HCT116 (cell line): ENCODE results near the gene CD200. TPM values are rescaled to one million over a fixed set of nuclear protein-coding genes. Genes with fewer than 3 reads are reported as not detected.

Source experiments
- ATAC-seq: fragments of 200-7000 bp; cut with Tn5 transposase; 2 replicates; pipeline ENCODE4 v1.9.1; 2020; ENCODE audit warnings: mild to moderate bottlenecking, moderate library complexity
- BruUV-seq: library from RNA; stranded (reverse); fragments of 400-500 nt; replicated peaks from 2 replicates; lab custom pipeline; 2021; lab: Mats Ljungman, UMichigan
- CTCF ChIA-PET: fragments of 300-600 bp; sonication (Branson Sonifier 250); formaldehyde crosslinking; loops from one replicate; lab custom pipeline; 2021; ENCODE audit warnings: antibody characterized with exemption; lab: Charles Lee
- POLR2A ChIA-PET: fragments of 300-600, 350-600 bp; sonication (Branson Sonifier 250); formaldehyde crosslinking; loops from one replicate; lab custom pipeline; 2021; ENCODE audit warnings: antibody characterized with exemption; lab: Charles Lee
- RAD21 ChIA-PET, 2 experiments: fragments of 300-600 bp; sonication (Branson Sonifier 250); formaldehyde crosslinking; loops; one replicate each; lab custom pipeline; 2023; ENCODE audit warnings: low total read pairs in 2 of 2; ENCODE audit not compliant: uncharacterized antibody in 2 of 2, unreplicated experiment in 2 of 2, low non-redundant PET in 1 of 2; lab: Charles Lee
- DNase-seq: peaks from one replicate; pipeline ENCODE4 v3.0.0-alpha.2; 2010; ENCODE audit warnings: low read depth, low spot score
- H2AFZ ChIP-seq: fragments of 200-600 bp; shearing (Covaris generic), sonication (generic); 2 replicates; pipeline ENCODE4 v1.6.1; 2017; ENCODE audit warnings: low read depth, mixed run types, mixed read lengths, antibody characterized with exemption, low read length; ENCODE audit not compliant: poor library complexity, severe bottlenecking
- H3K27ac ChIP-seq: 2 replicates; pipeline ENCODE4 v1.5.1; 2012; ENCODE audit warnings: low read depth, low read length
- H3K27me3 ChIP-seq: fragments of 200-600 bp; sonication (generic); 2 replicates; pipeline ENCODE4 v1.6.1; 2016; ENCODE audit warnings: mixed run types, low read length, mixed read lengths; ENCODE audit not compliant: insufficient read depth
- H3K36me3 ChIP-seq, 2 experiments: fragments of 200-500 bp in 1 of 2; fragments of 200-600 bp in 1 of 2; sonication (Bioruptor generic) in 1 of 2; sonication (generic) in 1 of 2; 2 replicates each; pipeline versions ENCODE4 v1.5.1 to v1.6.1; 2014 to 2016; ENCODE audit warnings: low read length in 2 of 2, inconsistent platforms in 1 of 2, mixed read lengths in 1 of 2, mixed run types in 1 of 2; ENCODE audit not compliant: insufficient read depth in 2 of 2, control insufficient read depth in 1 of 2
- H3K4me1 ChIP-seq, 2 experiments: fragments of 200-600 bp in 1 of 2; sonication (generic) in 1 of 2; 2 replicates each; pipeline versions ENCODE4 v1.5.1 to v1.6.1; 2012 to 2017; ENCODE audit warnings: low read length in 2 of 2, inconsistent platforms in 1 of 2, mild to moderate bottlenecking in 1 of 2, mixed read lengths in 1 of 2, mixed run types in 1 of 2, moderate library complexity in 1 of 2; ENCODE audit not compliant: insufficient read depth in 2 of 2, control insufficient read depth in 1 of 2
- H3K4me2 ChIP-seq: fragments of 200-600 bp; sonication (generic); 2 replicates; pipeline ENCODE4 v1.6.1; 2017; ENCODE audit warnings: mixed run types, low read length, mixed read lengths
- H3K4me3 ChIP-seq, 2 experiments: fragments of 200-600 bp in 1 of 2; sonication (generic) in 1 of 2; replicated peaks in 1 of 2; 2 replicates each; pipeline ENCODE4 v1.5.1; 2011 to 2016; ENCODE audit warnings: low read length in 2 of 2, control low read depth in 1 of 2, low read depth in 1 of 2, mild to moderate bottlenecking in 1 of 2, mixed read lengths in 1 of 2, mixed run types in 1 of 2
- H3K79me2 ChIP-seq: fragments of 200-600 bp; sonication (generic); 2 replicates; pipeline ENCODE4 v1.6.1; 2017; ENCODE audit warnings: mild to moderate bottlenecking, mixed run types, low read length, moderate library complexity, mixed read lengths; ENCODE audit not compliant: insufficient read depth
- H3K9ac ChIP-seq: fragments of 200-600 bp; sonication (generic); 2 replicates; pipeline ENCODE4 v1.6.1; 2016; ENCODE audit warnings: low read length, mixed read lengths
- H3K9me2 ChIP-seq: fragments of 200-600 bp; sonication (generic), shearing (Covaris generic); 2 replicates; pipeline ENCODE4 v1.6.1; 2017; ENCODE audit warnings: mixed run types, mild to moderate bottlenecking, moderate library complexity; ENCODE audit not compliant: insufficient read depth
- H3K9me3 ChIP-seq, 2 experiments: fragments of 200-500 bp in 1 of 2; fragments of 200-600 bp in 1 of 2; sonication (Bioruptor generic) in 1 of 2; sonication (generic) in 1 of 2; 2 replicates each; pipeline ENCODE4 v1.6.1; 2014 to 2017; ENCODE audit warnings: low read length in 2 of 2, mixed read lengths in 2 of 2, inconsistent platforms in 1 of 2, low read depth in 1 of 2, mild to moderate bottlenecking in 1 of 2, mixed run types in 1 of 2, moderate library complexity in 1 of 2; ENCODE audit not compliant: control insufficient read depth in 1 of 2, insufficient read depth in 1 of 2
- H4K20me1 ChIP-seq: fragments of 200-600 bp; sonication (generic), shearing (Covaris generic); 2 replicates; pipeline ENCODE4 v1.6.1; 2017; ENCODE audit warnings: mixed run types, mild to moderate bottlenecking, moderate library complexity; ENCODE audit not compliant: insufficient read depth
- ATF3 ChIP-seq: IDR thresholded peaks from 2 replicates; pipeline ENCODE4 v1.6.1; 2012
- CBX3 ChIP-seq: IDR thresholded peaks from 2 replicates; pipeline ENCODE4 v1.6.1; 2012; ENCODE audit warnings: low read depth
- CTCF ChIP-seq, 3 experiments: fragments of 200-600 bp in 1 of 3; sonication (generic) in 1 of 3; IDR thresholded peaks in 2 of 3; conservative IDR thresholded peaks in 1 of 3; 2 replicates each; pipeline ENCODE4 v1.5.1; 2012 to 2017; ENCODE audit warnings: low read depth in 2 of 3, low read length in 2 of 3, antibody characterized with exemption in 1 of 3, borderline replicate concordance in 1 of 3, control low read depth in 1 of 3, mild to moderate bottlenecking in 1 of 3, mixed read lengths in 1 of 3, mixed run types in 1 of 3, moderate library complexity in 1 of 3; ENCODE audit not compliant: insufficient read depth in 1 of 3
- EGR1 ChIP-seq: IDR thresholded peaks from 2 replicates; pipeline ENCODE4 v1.6.1; 2012; ENCODE audit warnings: low read depth
- ELF1 ChIP-seq: IDR thresholded peaks from 2 replicates; pipeline ENCODE4 v1.6.1; 2012; ENCODE audit warnings: low read depth, borderline replicate concordance
- EZH2 ChIP-seq: fragments of 200-600 bp; sonication (generic); IDR thresholded peaks from 2 replicates; pipeline ENCODE4 v1.6.1; 2017; ENCODE audit warnings: antibody characterized with exemption, mixed run types
- MAX ChIP-seq: IDR thresholded peaks from 2 replicates; pipeline ENCODE4 v1.6.1; 2012
- POLR2AphosphoS5 ChIP-seq: IDR thresholded peaks from 2 replicates; pipeline ENCODE4 v1.6.1; 2011; ENCODE audit warnings: mild to moderate bottlenecking, low read depth, low read length, moderate library complexity
- SRF ChIP-seq: IDR thresholded peaks from 2 replicates; pipeline ENCODE4 v1.6.1; 2012; ENCODE audit warnings: low read depth
- TCF7L2 ChIP-seq: IDR thresholded peaks from 2 replicates; pipeline ENCODE4 v1.7.0; 2011; ENCODE audit warnings: borderline replicate concordance, inconsistent platforms; ENCODE audit not compliant: insufficient read depth, insufficient read length; ENCODE audit errors: extremely low read depth
- YY1 ChIP-seq: IDR thresholded peaks from 2 replicates; pipeline ENCODE4 v1.6.1; 2011; ENCODE audit warnings: low read length, low read depth, moderate library complexity, mild to moderate bottlenecking; ENCODE audit not compliant: insufficient replicate concordance; ENCODE audit errors: extremely low read depth
- ZFX ChIP-seq: fragments of 450-650 bp; IDR thresholded peaks from 2 replicates; pipeline ENCODE4 v1.6.1; 2017
- ZNF274 ChIP-seq: fragments of 200-500 bp; sonication (Bioruptor generic); IDR thresholded peaks from 2 replicates; pipeline ENCODE4 v1.6.1; 2014; ENCODE audit warnings: mild to moderate bottlenecking, low read depth, low read length, inconsistent platforms
- intact Hi-C: fragments of 100-400 bp; cut with micrococcal nuclease; formaldehyde crosslinking; loops from 2 replicates; pipeline ENCODE4 v1.10.0; 2022
- total RNA-seq: library from RNA; stranded (reverse); gene quantifications from one replicate; pipeline ENCODE4 v1.2.1, GENCODE V29; 2021; ENCODE audit not compliant: unreplicated experiment

CD200 gene
- total RNA-seq, 1 experiment from 2014 or later: not detected

GRCh38 chr3:112314649-112315048 lies 18.3 kb upstream of the CD200 start:
- CTCF ChIA-PET: no interaction called here
- DNase-seq: no peak
- H3K27ac ChIP-seq: no peak overlapping the region
- ATAC-seq: no peak
- H3K79me2 ChIP-seq: no peaks in the 10 kb centered on the region
- intact Hi-C loops: no loop called here
- no TSS peak for BruUV-seq
- no peaks in the 10 kb centered on the region for H3K9me2 ChIP-seq
- H3K27me3 ChIP-seq: no peaks in the 10 kb centered on the region
- H4K20me1 ChIP-seq: no peaks in the 10 kb centered on the region
- no peak for TF ChIP-seq YY1
- no peak for TF ChIP-seq EGR1
- no peak for TF ChIP-seq CBX3
- no peak for TF ChIP-seq SRF
- no peak for TF ChIP-seq EZH2
- TF ChIP-seq ELF1: no peak
- TF ChIP-seq ZNF274: no peak
- no peak for TF ChIP-seq POLR2AphosphoS5
- TF ChIP-seq ZFX: no peak
- no peak for TF ChIP-seq MAX
- no peak for TF ChIP-seq ATF3
- TF ChIP-seq TCF7L2: no peak
- no peak for TF ChIP-seq CTCF (IDR thresholded peaks at IDR 0.05 in 2 of 3, conservative IDR thresholded peaks at IDR 0.05 in 1 of 3; ENCODE audit: borderline replicate concordance in 1 of 3, insufficient read depth in 1 of 3, low read depth in 2 of 3, low read length in 2 of 3)
- H3K4me2 ChIP-seq: no peak overlapping the region
- H3K9me3 ChIP-seq: no peaks in the 10 kb centered on the region
- RAD21 ChIA-PET: no interaction called here
- POLR2A ChIA-PET: no interaction called here
- H3K36me3 ChIP-seq: no peaks in the 10 kb centered on the region
- no peaks in the 10 kb centered on the region for H3K4me1 ChIP-seq
- no peak overlapping the region for H3K9ac ChIP-seq
- no peak overlapping the region for H2AFZ ChIP-seq
- no peak overlapping the region for H3K4me3 ChIP-seq
